HAP-1 (cell line): ENCODE measurements around the gene PFKL.

ENCODE experiments used
- DNase-seq, 2 experiments: peaks; one replicate each; pipeline ENCODE4 v3.0.0-alpha.2; 2016 to 2020; ENCODE audit warnings: low spot score in 2 of 2
- H3K27me3 ChIP-seq: fragments of 250-450 bp; sonication (Bioruptor Pico); 2 replicates; pipeline ENCODE4 v1.5.1; 2020; ENCODE audit warnings: low read depth, mild to moderate bottlenecking, moderate library complexity
- H3K36me3 ChIP-seq: fragments of 250-450 bp; sonication (Bioruptor Pico); replicated peaks from 2 replicates; pipeline ENCODE4 v1.5.1; 2020; ENCODE audit warnings: mild to moderate bottlenecking
- H3K4me1 ChIP-seq: fragments of 250-450 bp; sonication (Bioruptor Pico); 2 replicates; pipeline ENCODE4 v1.5.1; 2020; ENCODE audit warnings: mild to moderate bottlenecking
- H3K4me3 ChIP-seq: fragments of 250-450 bp; sonication (Bioruptor Pico); 2 replicates; pipeline ENCODE4 v1.5.1; 2020; ENCODE audit warnings: mild to moderate bottlenecking, moderate library complexity
- H3K9me3 ChIP-seq: fragments of 250-450 bp; sonication (Bioruptor Pico); 2 replicates; pipeline ENCODE4 v1.5.1; 2020; ENCODE audit warnings: mild to moderate bottlenecking, moderate library complexity
- in situ Hi-C: fragments of 300-500 bp; cut with MboI; formaldehyde crosslinking; loops from 3 replicates; pipeline ENCODE4 v1.14.3; 2020; ENCODE audit warnings: low sequenced_read_pairs, inconsistent platforms, mixed read lengths

The PFKL gene

DNA sequence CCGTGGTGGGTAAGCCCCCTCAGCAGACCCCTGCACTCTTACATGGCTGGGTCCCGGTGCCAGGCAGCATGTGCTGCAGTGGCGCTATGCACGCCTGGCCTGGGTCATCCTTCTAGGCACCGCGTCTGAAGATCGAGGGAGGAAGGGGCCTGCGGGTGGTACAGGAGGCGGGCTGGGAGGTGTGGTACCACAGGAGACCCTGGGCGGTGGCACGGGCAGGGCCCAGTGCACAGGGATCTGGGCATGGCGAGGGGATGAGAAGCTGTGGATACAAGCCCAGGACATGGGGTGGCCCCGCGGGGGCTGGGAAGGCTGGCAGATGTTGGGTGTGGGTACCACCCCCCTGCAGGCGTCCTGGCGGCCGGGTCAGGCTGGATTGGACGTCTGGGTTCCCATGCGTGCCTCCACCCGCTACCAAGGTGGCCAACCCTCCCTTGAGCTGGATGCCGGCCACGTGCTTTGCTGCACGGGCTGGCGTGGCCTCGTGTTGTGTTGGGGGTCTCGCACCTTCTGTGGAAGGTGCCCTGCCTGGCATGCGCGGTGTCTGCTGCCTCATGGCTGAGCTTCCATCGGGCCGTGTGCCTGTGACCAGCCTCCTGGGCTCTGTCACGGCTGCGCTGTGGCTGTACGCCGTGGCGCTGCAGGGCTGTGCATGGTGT is 19.7 kb downstream of the PFKL start:
- peaks cover 19% of the 10 kb centered on the region for H3K36me3 ChIP-seq
- DNase-seq = no peak
- in situ Hi-C loops = no loop called here
- H3K9me3 ChIP-seq = no peaks in the 10 kb centered on the region
- H3K27me3 ChIP-seq = no peaks in the 10 kb centered on the region
- H3K4me1 ChIP-seq = no peaks in the 10 kb centered on the region
- H3K4me3 ChIP-seq = no peak overlapping the region

GRCh38 chr21:44320847-44321246 is 21.0 kb downstream of the PFKL start:
- in situ Hi-C loops = no loop called here

DNA sequence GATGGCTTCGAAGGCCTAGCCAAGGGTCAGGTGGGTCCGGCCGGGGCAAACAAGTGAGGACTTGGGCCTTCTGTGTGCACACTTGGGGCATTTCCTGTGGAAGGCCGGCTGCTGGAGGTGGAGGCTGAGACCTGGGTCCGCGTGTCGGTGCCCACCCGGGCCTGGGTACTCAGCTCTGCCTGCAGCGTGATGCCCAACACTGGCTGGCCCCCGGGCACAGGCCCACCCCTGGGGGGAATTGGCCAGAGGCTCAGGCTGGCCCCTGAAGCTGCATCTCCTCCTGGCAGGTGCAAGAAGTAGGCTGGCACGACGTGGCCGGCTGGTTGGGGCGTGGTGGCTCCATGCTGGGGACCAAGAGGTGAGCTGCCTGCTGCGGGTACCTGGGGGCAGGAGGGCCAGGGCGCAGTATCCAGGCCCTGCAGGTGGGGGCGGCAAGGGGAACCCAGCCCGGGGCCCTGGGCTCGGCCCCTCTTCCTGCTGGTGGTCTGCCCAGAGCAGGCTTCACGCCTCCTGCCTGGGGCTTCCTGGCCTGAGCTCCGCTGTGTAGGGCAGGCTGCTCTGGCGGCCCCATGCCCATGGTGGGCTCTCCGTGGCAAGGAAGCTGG is 22.1 kb downstream of the PFKL start:
- H3K4me1 ChIP-seq = no peaks in the 10 kb centered on the region
- H3K4me3 ChIP-seq = no peak overlapping the region
- DNase-seq = no peak
- no peaks in the 10 kb centered on the region for H3K9me3 ChIP-seq
- H3K36me3 ChIP-seq = peaks cover 19% of the 10 kb centered on the region
- H3K27me3 ChIP-seq = no peaks in the 10 kb centered on the region
- in situ Hi-C loops = no loop called here

More at GRCh38 chr21:44320847-44321246, 21.0 kb downstream of the PFKL start:
- no peaks in the 10 kb centered on the region for H3K9me3 ChIP-seq
- no peaks in the 10 kb centered on the region for H3K4me1 ChIP-seq
- no peak overlapping the region for H3K4me3 ChIP-seq
- H3K27me3 ChIP-seq = no peaks in the 10 kb centered on the region
- DNase-seq = no peak
- H3K36me3 ChIP-seq = peaks cover 22% of the 10 kb centered on the region

DNA sequence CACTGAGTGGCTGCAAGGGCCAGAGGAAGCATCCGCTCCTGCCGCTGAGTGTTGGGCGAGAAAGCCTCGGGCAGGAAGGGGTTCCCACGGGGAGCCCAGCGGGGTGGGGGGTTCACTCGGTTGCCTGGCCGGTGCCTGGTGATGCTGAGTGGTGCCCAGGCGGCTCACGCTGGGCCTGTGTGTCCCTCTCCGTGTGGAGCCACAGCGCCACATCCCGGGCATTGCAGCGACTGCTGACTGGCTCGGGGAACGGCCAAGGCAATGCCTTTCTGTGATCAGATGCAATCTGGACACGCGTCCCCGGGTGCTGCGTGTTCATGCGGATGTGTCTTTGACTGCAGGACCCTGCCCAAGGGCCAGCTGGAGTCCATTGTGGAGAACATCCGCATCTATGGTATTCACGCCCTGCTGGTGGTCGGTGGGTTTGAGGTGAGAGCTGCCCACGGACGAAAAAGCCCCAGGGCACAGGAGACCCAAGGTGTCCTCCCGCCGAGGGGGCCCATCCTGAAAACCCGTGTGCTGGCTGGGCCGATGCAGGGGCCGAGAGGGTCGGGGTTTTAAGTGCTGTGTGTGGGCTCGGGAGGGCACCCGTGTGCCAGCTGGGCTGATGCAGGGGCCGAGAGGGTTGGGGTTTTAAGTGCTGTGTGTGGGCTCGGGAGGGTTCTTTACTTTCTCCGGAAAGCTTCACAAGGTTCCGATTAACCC is 22.9 kb downstream of the PFKL start:
- no peaks in the 10 kb centered on the region for H3K4me1 ChIP-seq
- no peak for DNase-seq
- H3K4me3 ChIP-seq = no peak overlapping the region
- H3K27me3 ChIP-seq = no peaks in the 10 kb centered on the region
- H3K9me3 ChIP-seq = no peaks in the 10 kb centered on the region
- in situ Hi-C loops = no loop called here
- peaks cover 22% of the 10 kb centered on the region for H3K36me3 ChIP-seq

- H3K9me3 ChIP-seq = no peaks in the 10 kb centered on the region
- peaks cover 22% of the 10 kb centered on the region for H3K36me3 ChIP-seq
- no peak overlapping the region for H3K4me3 ChIP-seq
- no peak for DNase-seq
- in situ Hi-C loops = no loop called here
- H3K4me1 ChIP-seq = no peaks in the 10 kb centered on the region
- H3K27me3 ChIP-seq = no peaks in the 10 kb centered on the region
Observed at GRCh38 chr21:44323591-44323990, 23.7 kb downstream of the PFKL start.

GRCh38 chr21:44324106-44324853 is 24.4 kb downstream of the PFKL start:
- Histone ChIP-seq H3K4me3 (no peak overlapping the region), H3K4me1 (no peaks in the 10 kb centered on the region), H3K36me3 (peaks cover 22% of the 10 kb centered on the region), H3K9me3 (no peaks in the 10 kb centered on the region), H3K27me3 (no peaks in the 10 kb centered on the region)
- no peak for DNase-seq
- in situ Hi-C loops = no loop called here

GRCh38 chr21:44324854-44325107 is 24.9 kb downstream of the PFKL start:
- peaks cover 22% of the 10 kb centered on the region for H3K36me3 ChIP-seq
- in situ Hi-C loops = loop anchor here (25.0 kb wide), 1 partner anchor 1313 kb away; the partner anchor contains the start of gene PCBP3
- H3K27me3 ChIP-seq = no peaks in the 10 kb centered on the region
- no peaks in the 10 kb centered on the region for H3K4me1 ChIP-seq
- H3K9me3 ChIP-seq = no peaks in the 10 kb centered on the region
- H3K4me3 ChIP-seq = no peak overlapping the region
- no peak for DNase-seq

DNA sequence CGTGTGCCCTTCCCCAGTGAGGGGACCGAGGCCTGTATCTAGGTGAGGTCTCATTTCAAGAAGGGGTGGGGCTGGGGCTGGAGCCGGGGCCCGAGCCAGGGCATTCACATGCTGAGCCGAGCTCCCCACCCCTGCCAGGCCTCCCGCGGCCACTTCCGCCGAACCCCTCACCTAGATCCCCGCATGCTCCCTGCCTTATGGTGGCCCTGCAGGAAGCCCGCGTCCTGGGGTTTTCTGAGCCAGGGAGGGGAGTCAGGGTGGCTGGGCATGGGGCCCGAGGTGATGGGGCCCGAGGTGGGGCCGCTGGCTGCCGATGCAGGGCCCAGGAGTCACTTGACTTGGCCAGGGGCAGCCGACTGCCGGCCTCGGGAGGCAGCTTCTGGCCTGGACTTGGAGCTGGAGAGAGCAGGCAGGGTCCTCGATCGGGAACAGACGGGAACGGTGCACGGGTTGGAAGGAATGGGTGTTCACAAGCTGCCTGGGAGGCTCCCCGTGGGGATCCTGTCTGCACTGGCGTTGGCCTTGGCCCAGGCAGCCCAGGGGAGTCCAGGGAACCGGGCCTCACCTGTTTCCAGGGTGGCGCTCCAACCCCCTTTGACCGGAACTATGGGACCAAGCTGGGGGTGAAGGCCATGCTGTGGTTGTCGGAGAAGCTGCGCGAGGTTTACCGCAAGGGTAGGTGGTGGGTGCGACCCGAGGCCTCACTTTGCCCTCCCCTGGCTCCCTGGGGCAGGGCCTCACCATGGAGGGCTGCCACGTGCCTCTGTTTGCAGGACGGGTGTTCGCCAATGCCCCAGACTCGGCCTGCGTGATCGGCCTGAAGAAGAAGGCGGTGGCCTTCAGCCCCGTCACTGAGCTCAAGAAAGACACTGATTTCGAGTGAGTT is 25.8 kb downstream of the PFKL start:
- in situ Hi-C loops = loop anchor here (25.0 kb wide), 1 partner anchor 1312 kb away; the partner anchor contains the start of gene PCBP3
- no peaks in the 10 kb centered on the region for H3K9me3 ChIP-seq
- no peaks in the 10 kb centered on the region for H3K27me3 ChIP-seq
- H3K36me3 ChIP-seq = peaks cover 22% of the 10 kb centered on the region
- no peaks in the 10 kb centered on the region for H3K4me1 ChIP-seq
- no peak for DNase-seq
- H3K4me3 ChIP-seq = no peak overlapping the region

DNA sequence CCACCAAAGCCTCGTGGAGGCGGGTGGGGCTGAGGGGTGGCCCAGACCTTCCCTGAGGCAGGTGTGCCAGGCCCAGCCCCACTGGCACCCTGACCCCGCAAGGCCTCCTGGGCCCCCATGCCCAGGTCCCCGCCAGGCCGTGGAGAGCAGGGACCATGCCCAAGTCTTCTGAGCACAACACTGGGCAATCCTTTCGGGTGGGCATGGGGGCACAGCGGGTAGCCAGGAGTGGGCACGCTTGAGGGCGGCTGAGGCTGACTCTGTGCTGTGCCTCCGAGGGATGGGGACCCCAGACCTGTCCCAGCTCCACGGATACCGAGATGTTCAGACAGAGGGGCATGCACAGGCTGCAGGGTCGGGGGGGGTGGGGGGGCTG is 26.4 kb downstream of the PFKL start:
- Histone ChIP-seq H3K36me3 (peaks cover 22% of the 10 kb centered on the region), H3K27me3 (no peaks in the 10 kb centered on the region), H3K9me3 (no peaks in the 10 kb centered on the region), H3K4me1 (no peaks in the 10 kb centered on the region), H3K4me3 (no peak overlapping the region)
- in situ Hi-C loops = loop anchor here (25.0 kb wide), 1 partner anchor 1311 kb away; the partner anchor contains the start of gene PCBP3
- DNase-seq = no peak

GRCh38 chr21:44326716-44327602 is 27.1 kb downstream of the PFKL start:
- Histone ChIP-seq H3K4me1 (no peaks in the 10 kb centered on the region), H3K36me3 (peaks cover 16% of the 10 kb centered on the region), H3K4me3 (no peak overlapping the region), H3K27me3 (no peaks in the 10 kb centered on the region), H3K9me3 (no peaks in the 10 kb centered on the region)
- in situ Hi-C loops = loop anchor here (25.0 kb wide), 1 partner anchor 1310 kb away; the partner anchor contains the start of gene PCBP3
- no peak for DNase-seq

- H3K27me3 ChIP-seq = no peaks in the 10 kb centered on the region
- no peak overlapping the region for H3K4me3 ChIP-seq
- in situ Hi-C loops = loop anchor here (25.0 kb wide), 1 partner anchor 1310 kb away; the partner anchor contains the start of gene PCBP3
- H3K4me1 ChIP-seq = no peaks in the 10 kb centered on the region
- DNase-seq = no peak
- peaks cover 14% of the 10 kb centered on the region for H3K36me3 ChIP-seq
- H3K9me3 ChIP-seq = no peaks in the 10 kb centered on the region
Observed at GRCh38 chr21:44327603-44327974, 27.7 kb downstream of the PFKL start.

DNA sequence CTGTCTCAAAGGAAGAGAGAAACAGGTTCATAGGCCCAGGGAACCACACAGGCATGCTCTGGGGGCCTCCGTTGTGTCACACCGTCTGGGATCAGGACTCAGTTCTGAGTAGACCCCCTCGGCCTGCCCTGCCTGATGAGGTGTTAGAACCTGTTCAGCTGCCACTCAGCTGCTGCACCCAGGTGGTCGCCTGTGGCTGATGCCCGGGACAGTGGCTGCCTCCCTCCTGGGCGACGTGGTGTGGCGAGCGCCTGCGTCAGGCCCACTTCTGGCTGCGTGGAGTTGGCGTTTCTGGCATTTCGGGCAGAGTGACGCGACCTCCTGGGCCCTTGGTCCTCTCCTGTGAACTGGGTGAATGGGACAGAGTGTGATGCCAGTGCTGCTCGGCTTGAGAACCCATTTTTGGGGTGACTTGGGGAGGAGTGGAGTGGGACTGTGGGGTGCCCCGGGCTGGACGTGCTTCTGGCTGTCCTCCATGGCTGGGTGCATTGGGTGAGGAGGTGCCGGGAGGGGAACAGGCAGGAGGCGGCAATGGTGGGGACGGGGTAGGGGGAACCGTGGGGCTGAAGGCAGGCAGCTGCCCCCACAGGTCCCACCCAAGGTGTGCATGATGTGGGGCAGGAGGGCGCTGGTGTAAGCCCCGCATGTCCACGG is 28.5 kb downstream of the PFKL start:
- in situ Hi-C loops = loop anchor here (25.0 kb wide), 1 partner anchor 1309 kb away; the partner anchor contains the start of gene PCBP3
- no peaks in the 10 kb centered on the region for H3K9me3 ChIP-seq
- no peak for DNase-seq
- peaks cover 14% of the 10 kb centered on the region for H3K36me3 ChIP-seq
- H3K4me3 ChIP-seq = no peak overlapping the region
- no peaks in the 10 kb centered on the region for H3K27me3 ChIP-seq
- no peaks in the 10 kb centered on the region for H3K4me1 ChIP-seq
